BLaER1 (cell line): ENCODE results near the gene TP53.

Experiments
- H3K27ac ChIP-seq: shearing (Covaris generic); formaldehyde crosslinking; 2 replicates; pipeline ENCODE4 v1.8.1; 2022
- H3K27me3 ChIP-seq: shearing (Covaris generic); formaldehyde crosslinking; 2 replicates; pipeline ENCODE4 v1.8.1; 2022
- H3K36me3 ChIP-seq: shearing (Covaris generic); formaldehyde crosslinking; 2 replicates; pipeline ENCODE4 v1.8.1; 2022
- H3K4me1 ChIP-seq: shearing (Covaris generic); formaldehyde crosslinking; 2 replicates; pipeline ENCODE4 v1.8.1; 2022
- H3K4me2 ChIP-seq: shearing (Covaris generic); formaldehyde crosslinking; 2 replicates; pipeline ENCODE4 v1.8.1; 2022
- H3K4me3 ChIP-seq: shearing (Covaris generic); formaldehyde crosslinking; 2 replicates; pipeline ENCODE4 v1.8.1; 2022
- H3K9ac ChIP-seq: shearing (Covaris generic); formaldehyde crosslinking; 2 replicates; pipeline ENCODE4 v1.8.1; 2022
- H3K9me3 ChIP-seq: shearing (Covaris generic); formaldehyde crosslinking; 2 replicates; pipeline ENCODE4 v1.8.1; 2022
- H4K20me1 ChIP-seq: shearing (Covaris generic); formaldehyde crosslinking; 2 replicates; pipeline ENCODE4 v1.8.1; 2022
- Cebpa-rat ChIP-seq: shearing (Covaris generic); IDR thresholded peaks from 2 replicates; pipeline ENCODE4 v1.8.1; 2022

The TP53 gene

DNA sequence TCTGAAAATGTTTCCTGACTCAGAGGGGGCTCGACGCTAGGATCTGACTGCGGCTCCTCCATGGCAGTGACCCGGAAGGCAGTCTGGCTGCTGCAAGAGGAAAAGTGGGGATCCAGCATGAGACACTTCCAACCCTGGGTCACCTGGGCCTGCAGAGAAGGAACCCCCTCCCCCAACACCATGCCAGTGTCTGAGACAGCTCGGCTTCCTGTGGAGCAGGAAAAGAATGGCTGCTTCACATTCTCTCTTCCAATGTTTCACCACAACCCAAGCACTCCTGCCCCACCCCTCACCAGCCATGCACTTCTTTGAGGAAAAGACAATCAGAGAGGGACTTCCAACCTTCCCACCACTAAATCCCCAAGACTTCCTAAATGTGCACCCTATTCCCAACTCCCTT lies 10.8 kb downstream of the TP53 start:
- H3K9ac ChIP-seq: no peak overlapping the region
- H3K27me3 ChIP-seq: no peaks in the 10 kb centered on the region
- no peak for TF ChIP-seq Cebpa-rat
- H3K27ac ChIP-seq: no peak overlapping the region
- no peak overlapping the region for H3K4me3 ChIP-seq
- H3K9me3 ChIP-seq: peaks cover 22% of the 10 kb centered on the region
- H3K4me2 ChIP-seq: no peak overlapping the region
- H3K4me1 ChIP-seq: no peaks in the 10 kb centered on the region
- peaks cover 85% of the 10 kb centered on the region for H3K36me3 ChIP-seq
- peaks cover 72% of the 10 kb centered on the region for H4K20me1 ChIP-seq

DNA sequence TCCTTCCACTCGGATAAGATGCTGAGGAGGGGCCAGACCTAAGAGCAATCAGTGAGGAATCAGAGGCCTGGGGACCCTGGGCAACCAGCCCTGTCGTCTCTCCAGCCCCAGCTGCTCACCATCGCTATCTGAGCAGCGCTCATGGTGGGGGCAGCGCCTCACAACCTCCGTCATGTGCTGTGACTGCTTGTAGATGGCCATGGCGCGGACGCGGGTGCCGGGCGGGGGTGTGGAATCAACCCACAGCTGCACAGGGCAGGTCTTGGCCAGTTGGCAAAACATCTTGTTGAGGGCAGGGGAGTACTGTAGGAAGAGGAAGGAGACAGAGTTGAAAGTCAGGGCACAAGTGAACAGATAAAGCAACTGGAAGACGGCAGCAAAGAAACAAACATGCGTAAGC lies 12.4 kb downstream of the TP53 start:
- H4K20me1 ChIP-seq: peaks cover 62% of the 10 kb centered on the region
- H3K27ac ChIP-seq: no peak overlapping the region
- H3K4me3 ChIP-seq: no peak overlapping the region
- peaks cover 22% of the 10 kb centered on the region for H3K9me3 ChIP-seq
- H3K27me3 ChIP-seq: no peaks in the 10 kb centered on the region
- H3K36me3 ChIP-seq: peaks cover 98% of the 10 kb centered on the region
- no peak overlapping the region for H3K4me2 ChIP-seq
- H3K4me1 ChIP-seq: no peaks in the 10 kb centered on the region
- H3K9ac ChIP-seq: no peak overlapping the region
- no peak for TF ChIP-seq Cebpa-rat

DNA sequence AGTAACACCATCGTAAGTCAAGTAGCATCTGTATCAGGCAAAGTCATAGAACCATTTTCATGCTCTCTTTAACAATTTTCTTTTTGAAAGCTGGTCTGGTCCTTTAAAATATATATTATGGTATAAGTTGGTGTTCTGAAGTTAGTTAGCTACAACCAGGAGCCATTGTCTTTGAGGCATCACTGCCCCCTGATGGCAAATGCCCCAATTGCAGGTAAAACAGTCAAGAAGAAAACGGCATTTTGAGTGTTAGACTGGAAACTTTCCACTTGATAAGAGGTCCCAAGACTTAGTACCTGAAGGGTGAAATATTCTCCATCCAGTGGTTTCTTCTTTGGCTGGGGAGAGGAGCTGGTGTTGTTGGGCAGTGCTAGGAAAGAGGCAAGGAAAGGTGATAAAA lies 14.1 kb downstream of the TP53 start:
- peaks cover 59% of the 10 kb centered on the region for H4K20me1 ChIP-seq
- H3K4me2 ChIP-seq: no peak overlapping the region
- H3K9ac ChIP-seq: no peak overlapping the region
- H3K4me3 ChIP-seq: no peak overlapping the region
- no peaks in the 10 kb centered on the region for H3K4me1 ChIP-seq
- no peak overlapping the region for H3K27ac ChIP-seq
- H3K9me3 ChIP-seq: peaks cover 22% of the 10 kb centered on the region
- TF ChIP-seq Cebpa-rat: no peak
- H3K36me3 ChIP-seq: peaks cover 98% of the 10 kb centered on the region
- no peaks in the 10 kb centered on the region for H3K27me3 ChIP-seq

DNA sequence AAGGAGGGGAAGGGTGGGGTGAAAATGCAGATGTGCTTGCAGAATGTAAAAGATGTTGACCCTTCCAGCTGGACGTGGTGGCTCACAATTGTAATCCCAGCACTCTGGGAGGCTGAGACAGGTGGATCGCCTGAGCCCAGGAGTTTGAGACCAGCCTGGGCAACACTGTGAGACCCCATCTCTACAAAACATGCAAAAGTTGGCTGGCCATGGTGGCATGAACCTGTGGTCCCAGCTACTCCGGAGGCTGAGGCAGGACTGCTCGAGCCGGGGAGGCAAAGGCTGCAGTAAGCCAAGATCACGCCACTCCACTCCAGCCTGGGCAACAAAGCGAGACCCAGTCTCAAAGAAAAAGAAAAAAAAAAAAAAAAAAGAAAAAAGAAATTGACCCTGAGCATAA lies 18.8 kb downstream of the TP53 start:
- peaks cover 38% of the 10 kb centered on the region for H4K20me1 ChIP-seq
- no peak overlapping the region for H3K9ac ChIP-seq
- no peak overlapping the region for H3K27ac ChIP-seq
- no peak for TF ChIP-seq Cebpa-rat
- peaks cover 3% of the 10 kb centered on the region for H3K9me3 ChIP-seq
- H3K4me2 ChIP-seq: no peak overlapping the region
- no peaks in the 10 kb centered on the region for H3K27me3 ChIP-seq
- H3K4me1 ChIP-seq: no peaks in the 10 kb centered on the region
- H3K36me3 ChIP-seq: peaks cover 85% of the 10 kb centered on the region
- H3K4me3 ChIP-seq: no peak overlapping the region

DNA sequence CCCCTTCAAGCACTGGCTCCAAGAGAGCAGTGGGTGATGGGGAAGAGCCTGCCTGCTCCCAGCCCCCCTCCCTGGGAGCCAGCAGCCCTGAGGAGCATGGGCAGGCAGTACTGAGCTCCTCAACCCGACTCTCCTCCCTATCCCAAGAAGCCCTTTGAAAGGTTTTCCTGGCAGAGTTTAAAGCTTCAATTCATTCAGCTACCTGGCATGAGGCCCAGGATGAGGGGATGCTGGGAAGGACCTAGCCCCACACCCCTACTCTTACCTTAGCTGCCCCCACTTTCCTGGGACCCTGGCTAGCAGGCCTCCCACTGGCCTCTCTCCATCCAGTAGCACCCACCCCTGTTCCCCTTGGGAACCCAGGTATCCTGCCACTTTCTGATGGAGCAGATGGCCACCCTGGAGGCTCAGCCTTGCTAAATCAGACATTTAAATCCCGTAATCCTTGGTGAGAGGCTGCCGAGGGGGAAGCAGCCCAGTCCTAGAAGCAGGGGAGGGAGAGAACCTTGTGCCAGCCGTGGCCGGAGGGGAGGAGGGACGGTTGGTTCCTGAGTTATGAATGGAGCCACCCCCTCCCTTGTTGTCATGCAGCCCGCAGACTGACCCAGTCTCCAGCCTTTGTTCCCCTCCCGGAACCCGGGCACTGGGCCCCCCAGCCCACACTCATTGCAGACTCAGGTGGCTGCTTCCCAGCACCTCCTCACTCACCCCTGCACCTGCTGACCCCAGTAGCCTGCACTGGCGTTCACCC lies 19.5 kb downstream of the TP53 start:
- Histone ChIP-seq H3K9me3 (no peaks in the 10 kb centered on the region), H3K27ac (no peak overlapping the region), H3K27me3 (no peaks in the 10 kb centered on the region), H3K4me3 (no peak overlapping the region), H3K9ac (no peak overlapping the region), H3K4me1 (no peaks in the 10 kb centered on the region), H4K20me1 (peaks cover 38% of the 10 kb centered on the region), H3K4me2 (no peak overlapping the region), H3K36me3 (peaks cover 78% of the 10 kb centered on the region)
- no peak for TF ChIP-seq Cebpa-rat

DNA sequence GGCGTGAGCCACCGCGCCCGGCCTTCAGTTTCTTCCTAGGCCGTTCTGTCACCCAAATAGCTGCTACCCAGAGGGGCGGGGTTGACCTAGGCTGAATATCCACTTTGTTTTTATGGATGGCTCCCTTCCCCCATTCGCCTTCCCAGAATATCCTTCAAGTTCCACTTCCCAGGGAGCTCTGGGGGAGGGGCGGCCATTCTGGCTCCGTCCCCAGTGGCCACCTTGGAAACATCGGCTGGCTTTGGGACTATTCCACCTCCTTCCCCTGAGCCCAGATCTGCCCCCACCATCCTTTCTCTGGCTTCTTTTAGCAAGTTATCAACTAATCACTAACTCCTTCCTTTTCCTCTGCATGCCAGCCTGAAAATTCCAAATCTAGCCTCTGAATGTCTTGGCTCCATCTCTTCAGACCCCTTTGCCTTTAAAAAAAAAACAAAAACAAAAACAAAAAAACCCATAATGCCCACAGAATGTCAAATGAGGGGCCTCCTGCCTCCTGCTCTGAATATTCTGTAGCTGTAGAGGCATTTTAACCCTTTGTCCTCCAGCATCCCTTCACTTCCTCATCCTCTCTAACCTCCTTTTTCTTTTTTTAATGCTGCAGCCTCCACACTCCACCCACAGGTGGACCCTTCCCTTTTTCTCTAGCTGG lies 30.2 kb downstream of the TP53 start:
- Histone ChIP-seq H4K20me1 (peaks cover 12% of the 10 kb centered on the region; the same call in 1 of the 2 replicates), H3K9me3 (no peaks in the 10 kb centered on the region), H3K27ac (no peak overlapping the region), H3K36me3 (no peaks in the 10 kb centered on the region), H3K4me2 (no peak overlapping the region), H3K27me3 (peaks cover 33% of the 10 kb centered on the region), H3K4me1 (peaks cover 11% of the 10 kb centered on the region), H3K4me3 (no peak overlapping the region), H3K9ac (no peak overlapping the region)
- TF ChIP-seq Cebpa-rat: no peak

DNA sequence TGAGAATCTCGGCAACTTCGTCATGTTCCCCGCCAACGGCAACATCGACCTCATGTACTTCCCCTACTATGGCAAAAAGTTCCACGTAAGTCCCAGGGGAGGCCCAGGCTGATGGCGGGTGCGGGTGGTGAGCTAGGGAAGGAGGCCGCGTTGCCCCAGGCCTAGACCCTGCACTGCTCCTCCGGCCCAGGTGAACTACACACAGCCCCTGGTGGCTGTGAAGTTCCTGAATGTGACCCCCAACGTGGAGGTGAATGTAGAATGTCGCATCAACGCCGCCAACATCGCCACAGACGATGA lies 31.8 kb downstream of the TP53 start:
- no peak overlapping the region for H3K9ac ChIP-seq
- H3K27me3 ChIP-seq: peaks cover 49% of the 10 kb centered on the region
- peaks cover 23% of the 10 kb centered on the region for H3K4me1 ChIP-seq
- no peak for TF ChIP-seq Cebpa-rat
- H3K4me3 ChIP-seq: no peak overlapping the region
- H4K20me1 ChIP-seq: peaks cover 25% of the 10 kb centered on the region
- H3K4me2 ChIP-seq: peak overlapping the region; percentile 55
- H3K36me3 ChIP-seq: no peaks in the 10 kb centered on the region
- H3K27ac ChIP-seq: no peak overlapping the region
- no peaks in the 10 kb centered on the region for H3K9me3 ChIP-seq

DNA sequence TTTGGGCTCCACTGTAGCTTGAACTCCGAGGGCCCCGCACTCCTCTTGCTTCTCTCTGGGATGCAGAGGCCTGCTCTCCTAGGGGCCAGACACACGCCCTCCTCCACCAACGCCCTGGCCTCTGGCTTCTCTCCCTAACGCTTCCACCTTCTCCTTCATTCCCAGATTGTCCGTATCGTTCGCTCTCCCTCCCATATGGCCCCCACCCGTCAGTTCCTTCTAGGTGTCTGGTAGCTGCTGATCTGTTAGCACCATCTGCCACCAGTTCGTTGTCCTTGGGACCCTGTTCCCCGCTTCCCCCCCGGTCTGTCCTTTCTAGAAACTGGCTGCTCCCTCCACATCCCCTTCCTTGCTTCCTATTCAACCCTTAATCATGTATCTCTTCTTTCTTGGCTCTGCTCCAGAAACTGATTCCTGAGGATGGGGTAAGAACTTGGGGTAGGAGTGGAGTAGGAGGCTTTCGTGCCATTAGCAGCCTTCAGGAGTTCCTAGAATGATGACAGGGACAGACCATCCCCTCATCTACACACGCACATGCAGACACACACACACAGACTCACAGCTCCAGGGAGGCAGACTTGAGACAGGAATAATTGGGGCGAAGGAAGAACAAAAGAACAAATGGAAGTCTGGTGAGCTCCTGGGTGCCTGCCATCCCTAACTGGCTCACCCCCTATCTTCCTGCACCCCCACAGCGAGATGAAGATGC lies 32.3 kb downstream of the TP53 start:
- H4K20me1 ChIP-seq: peaks cover 29% of the 10 kb centered on the region
- H3K9me3 ChIP-seq: no peaks in the 10 kb centered on the region
- H3K27ac ChIP-seq: no peak overlapping the region
- no peak overlapping the region for H3K4me3 ChIP-seq
- H3K4me2 ChIP-seq: peak overlapping the region; percentile 55
- H3K27me3 ChIP-seq: peaks cover 54% of the 10 kb centered on the region
- H3K4me1 ChIP-seq: peaks cover 28% of the 10 kb centered on the region
- H3K9ac ChIP-seq: no peak overlapping the region
- H3K36me3 ChIP-seq: no peaks in the 10 kb centered on the region
- TF ChIP-seq Cebpa-rat: no peak

DNA sequence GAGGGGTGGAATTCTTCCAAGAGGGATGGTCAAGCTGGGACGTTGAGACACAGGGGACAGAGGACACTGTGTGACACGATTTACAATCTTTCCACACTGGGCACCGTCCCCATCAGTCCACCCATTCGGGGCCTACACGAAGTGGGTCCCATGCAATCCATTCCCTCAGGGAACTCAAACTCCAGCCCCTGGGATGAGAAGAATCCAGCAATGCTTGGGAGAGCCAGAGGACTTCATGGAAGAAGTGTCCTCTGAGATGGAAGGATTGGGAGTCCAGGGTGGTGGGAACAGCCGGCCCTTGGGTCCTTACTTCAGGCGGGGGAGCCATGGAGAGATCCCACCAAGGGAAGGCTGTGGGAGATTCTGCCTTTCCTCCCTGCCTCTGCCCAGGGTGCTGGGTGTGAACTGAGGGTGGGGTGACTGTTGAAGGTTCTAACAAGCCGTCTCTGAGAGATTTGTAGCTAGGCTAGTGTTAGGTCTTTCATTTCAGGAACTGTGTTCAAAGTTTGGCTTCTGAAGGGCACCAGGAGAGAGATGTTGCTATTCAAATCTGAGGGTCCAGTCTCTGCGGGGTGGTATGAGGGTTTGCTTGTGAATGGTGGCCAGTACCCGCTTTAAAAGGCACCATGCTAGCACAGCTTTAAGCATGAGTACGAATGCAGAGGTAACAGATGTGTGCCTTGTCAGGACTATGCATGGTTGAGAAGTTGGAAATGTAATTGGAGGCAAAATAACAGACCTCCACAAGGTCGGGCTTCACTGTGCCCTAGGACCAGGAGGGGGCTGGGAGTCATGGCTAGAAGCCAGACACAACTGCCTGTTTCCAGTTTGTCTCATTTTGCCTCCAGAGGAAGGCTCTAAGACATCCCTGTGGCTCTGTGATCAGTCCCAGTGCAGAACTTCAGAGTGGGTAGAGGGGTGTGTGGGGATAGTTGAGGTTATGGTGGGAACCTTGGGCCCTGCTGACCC lies 34.6 kb downstream of the TP53 start:
- Histone ChIP-seq H3K27ac (no peak overlapping the region), H3K4me3 (no peak overlapping the region), H3K4me2 (no peak overlapping the region), H3K4me1 (peaks cover 30% of the 10 kb centered on the region), H3K9ac (no peak overlapping the region), H4K20me1 (peaks cover 30% of the 10 kb centered on the region), H3K9me3 (no peaks in the 10 kb centered on the region), H3K27me3 (peaks cover 69% of the 10 kb centered on the region), H3K36me3 (no peaks in the 10 kb centered on the region)
- no peak for TF ChIP-seq Cebpa-rat
